Measurements from ENCODE around the gene CAMK4.

- TF ChIP-seq CTCF (IDR thresholded peaks at IDR 0.05) = no peak
- TF ChIP-seq POLR2AphosphoS5 (IDR thresholded peaks at IDR 0.05) = no peak
- TF ChIP-seq POLR2A (IDR thresholded peaks at IDR 0.05) = no peak
- no peak for TF ChIP-seq EP300 (IDR thresholded peaks at IDR 0.05)
Observed at GRCh38 chr5:111228520-111229220, 4.5 kb downstream of the CAMK4 start.
